HepG2 (cell line): ENCODE results near the gene RAB6A. TPM values are rescaled to one million over a fixed set of nuclear protein-coding genes. Genes with fewer than 3 reads are reported as not detected.
A peak's percentile ranks its signal among the peaks of the same experiment; 100 is the strongest.

Experiments used
- EZH2 ChIP-seq: conservative IDR thresholded peaks from 2 replicates; pipeline ENCODE4 v1.6.1; 2012; ENCODE audit warnings: mild to moderate bottlenecking, low read depth, low read length, moderate library complexity
- FOXJ3 ChIP-seq: sonication (generic); formaldehyde crosslinking; IDR thresholded peaks from 2 replicates; pipeline ENCODE4 v1.4.0; 2020; ENCODE audit warnings: missing genetic modification reagents, mild to moderate bottlenecking, borderline replicate concordance
- MIER2 ChIP-seq: IDR thresholded peaks from 2 replicates; pipeline ENCODE4 v1.6.1; 2016; ENCODE audit warnings: missing biosample characterization, missing genetic modification reagents
- RBAK ChIP-seq: sonication (generic); formaldehyde crosslinking; IDR thresholded peaks from 2 replicates; pipeline ENCODE4 v1.5.1; 2020; ENCODE audit warnings: mild to moderate bottlenecking, missing genetic modification reagents
- ZBTB42 ChIP-seq: sonication (generic); formaldehyde crosslinking; IDR thresholded peaks from 2 replicates; pipeline ENCODE4 v1.5.0; 2020; ENCODE audit warnings: mild to moderate bottlenecking, missing genetic modification reagents
- ZNF235 ChIP-seq: sonication (generic); formaldehyde crosslinking; IDR thresholded peaks from 2 replicates; pipeline ENCODE4 v1.8.1; 2023; ENCODE audit warnings: mild to moderate bottlenecking, missing genetic modification reagents, borderline replicate concordance
- ZNF557 ChIP-seq: sonication (generic); formaldehyde crosslinking; IDR thresholded peaks from 2 replicates; pipeline ENCODE4 v1.4.0; 2020; ENCODE audit warnings: missing genetic modification reagents
- ZNF678 ChIP-seq: sonication (generic); formaldehyde crosslinking; IDR thresholded peaks from 2 replicates; pipeline ENCODE4 v1.4.0; 2020; ENCODE audit warnings: mild to moderate bottlenecking, missing genetic modification reagents
- ZNF737 ChIP-seq: sonication (generic); formaldehyde crosslinking; IDR thresholded peaks from 2 replicates; pipeline ENCODE4 v1.5.0; 2020; ENCODE audit warnings: missing genetic modification reagents, mild to moderate bottlenecking, borderline replicate concordance
- ZSCAN31 ChIP-seq: sonication (generic); formaldehyde crosslinking; IDR thresholded peaks from 2 replicates; pipeline ENCODE4 v1.5.0; 2020; ENCODE audit warnings: low read depth, mild to moderate bottlenecking, missing genetic modification reagents
- polyA plus RNA-seq, 8 experiments: library from polyadenylated mRNA; depleted of rRNA in 3 of 8; stranded (reverse) in 7 of 8; unstranded in 1 of 8; fragments of >200 nt; fragmentation: Illumina TruSeq in 4 of 8; extraction: Trizol in 4 of 8; gene quantifications; 2 replicates each; pipeline versions ENCODE4 v1.2.1 to v1.2.3, GENCODE V29; 2011 to 2016; ENCODE audit warnings: low read depth in 4 of 8, missing spikeins in 1 of 8, mixed read lengths in 1 of 8; ENCODE audit not compliant: insufficient read depth in 1 of 8
- total RNA-seq, 5 experiments: library from RNA; depleted of rRNA; stranded (reverse); fragments of >200 nt; fragmentation: Illumina TruSeq; extraction: Trizol; gene quantifications; 2 replicates each; pipeline ENCODE4 v1.2.3, GENCODE V29; 2016; ENCODE audit warnings: low read depth in 1 of 5
- TF ChIP-seq, protein P1 (sequence below): sonication (generic); formaldehyde crosslinking; conservative IDR thresholded peaks from 2 replicates; pipeline ENCODE4 v1.4.0; 2020; ENCODE audit warnings: mild to moderate bottlenecking, missing genetic modification reagents, moderate library complexity
- TF ChIP-seq, protein P2 (sequence below): IDR thresholded peaks from 2 replicates; pipeline ENCODE4 v1.6.1; 2016
- TF ChIP-seq, protein P3 (sequence below): sonication (generic); formaldehyde crosslinking; IDR thresholded peaks from 2 replicates; pipeline ENCODE4 v1.4.0; 2020; ENCODE audit warnings: missing genetic modification reagents, mild to moderate bottlenecking, borderline replicate concordance
- TF ChIP-seq, protein P4 (sequence below): sonication (generic); formaldehyde crosslinking; IDR thresholded peaks from 2 replicates; pipeline ENCODE4 v1.4.0; 2020; ENCODE audit warnings: missing genetic modification reagents
- TF ChIP-seq, protein P5 (sequence below): sonication (generic); formaldehyde crosslinking; IDR thresholded peaks from 2 replicates; pipeline ENCODE4 v1.8.1; 2023; ENCODE audit warnings: missing genetic modification reagents, inconsistent platforms, borderline replicate concordance
- TF ChIP-seq, protein P6 (sequence below): sonication (generic); formaldehyde crosslinking; IDR thresholded peaks from 2 replicates; pipeline ENCODE4 v1.4.0; 2020; ENCODE audit warnings: missing genetic modification reagents
- TF ChIP-seq, protein P7 (sequence below): sonication (generic); formaldehyde crosslinking; IDR thresholded peaks from 2 replicates; pipeline ENCODE4 v1.4.0; 2020; ENCODE audit warnings: mild to moderate bottlenecking, missing genetic modification reagents

The RAB6A gene
- total and polyA plus RNA-seq, 2 of the 13 experiments (the other 11 are each of a cell fraction or from before 2014, with no cell fraction given): 74.3 to 121 TPM

DNA sequence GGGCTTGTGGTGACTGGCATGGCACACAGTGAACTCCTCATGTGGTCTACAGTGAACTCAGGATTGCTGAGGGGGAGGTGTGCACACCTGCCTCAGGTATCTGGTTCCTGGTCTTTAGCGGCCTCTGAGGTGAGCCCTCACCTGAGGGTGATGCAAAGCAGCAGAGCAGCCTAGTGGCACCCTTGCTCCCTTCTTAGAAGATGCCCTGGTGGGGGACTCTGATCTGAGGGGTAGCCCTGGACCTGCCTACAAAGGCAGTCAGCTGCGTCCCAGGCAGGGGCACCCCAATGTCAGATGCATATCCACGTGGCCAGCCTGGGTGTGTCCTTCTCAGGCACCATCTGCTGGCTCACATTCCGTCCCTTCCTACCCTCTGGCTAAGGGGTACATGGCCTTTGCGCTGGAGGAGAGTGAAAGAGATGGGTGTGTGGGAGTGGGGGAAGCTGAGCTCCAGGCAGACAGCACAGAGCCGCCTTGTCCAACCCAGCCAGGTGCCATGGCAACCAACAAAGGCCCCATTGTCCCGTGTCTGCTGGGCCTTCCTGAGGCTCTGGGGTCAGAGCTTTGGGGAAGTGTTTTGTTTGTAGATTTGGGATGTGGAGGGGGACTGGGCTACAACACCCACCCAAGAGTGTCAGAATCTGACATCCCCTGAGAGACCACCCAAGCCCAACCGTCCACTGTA lies 108.7 kb downstream of the RAB6A start (continued):
- TF ChIP-seq ZSCAN31 (CRISPR knock-in tag) (0 out of 2 replicates have a peak, but pooled peaks have one; percentile 48), ZNF557 (no peak), ZBTB42 (CRISPR knock-in tag) (no peak), MIER2 (CRISPR knock-in tag) (no peak), RBAK (CRISPR knock-in tag) (no peak), FOXJ3 (CRISPR knock-in tag) (no peak), ZNF678 (CRISPR knock-in tag) (no peak), ZNF737 (CRISPR knock-in tag) (no peak), EZH2 (no peak), ZNF235 (CRISPR knock-in tag) (no peak)
- TF ChIP-seq, protein P1, sequence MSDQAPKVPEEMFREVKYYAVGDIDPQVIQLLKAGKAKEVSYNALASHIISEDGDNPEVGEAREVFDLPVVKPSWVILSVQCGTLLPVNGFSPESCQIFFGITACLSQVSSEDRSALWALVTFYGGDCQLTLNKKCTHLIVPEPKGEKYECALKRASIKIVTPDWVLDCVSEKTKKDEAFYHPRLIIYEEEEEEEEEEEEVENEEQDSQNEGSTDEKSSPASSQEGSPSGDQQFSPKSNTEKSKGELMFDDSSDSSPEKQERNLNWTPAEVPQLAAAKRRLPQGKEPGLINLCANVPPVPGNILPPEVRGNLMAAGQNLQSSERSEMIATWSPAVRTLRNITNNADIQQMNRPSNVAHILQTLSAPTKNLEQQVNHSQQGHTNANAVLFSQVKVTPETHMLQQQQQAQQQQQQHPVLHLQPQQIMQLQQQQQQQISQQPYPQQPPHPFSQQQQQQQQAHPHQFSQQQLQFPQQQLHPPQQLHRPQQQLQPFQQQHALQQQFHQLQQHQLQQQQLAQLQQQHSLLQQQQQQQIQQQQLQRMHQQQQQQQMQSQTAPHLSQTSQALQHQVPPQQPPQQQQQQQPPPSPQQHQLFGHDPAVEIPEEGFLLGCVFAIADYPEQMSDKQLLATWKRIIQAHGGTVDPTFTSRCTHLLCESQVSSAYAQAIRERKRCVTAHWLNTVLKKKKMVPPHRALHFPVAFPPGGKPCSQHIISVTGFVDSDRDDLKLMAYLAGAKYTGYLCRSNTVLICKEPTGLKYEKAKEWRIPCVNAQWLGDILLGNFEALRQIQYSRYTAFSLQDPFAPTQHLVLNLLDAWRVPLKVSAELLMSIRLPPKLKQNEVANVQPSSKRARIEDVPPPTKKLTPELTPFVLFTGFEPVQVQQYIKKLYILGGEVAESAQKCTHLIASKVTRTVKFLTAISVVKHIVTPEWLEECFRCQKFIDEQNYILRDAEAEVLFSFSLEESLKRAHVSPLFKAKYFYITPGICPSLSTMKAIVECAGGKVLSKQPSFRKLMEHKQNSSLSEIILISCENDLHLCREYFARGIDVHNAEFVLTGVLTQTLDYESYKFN: peak; percentile 95
- TF ChIP-seq, protein P2, sequence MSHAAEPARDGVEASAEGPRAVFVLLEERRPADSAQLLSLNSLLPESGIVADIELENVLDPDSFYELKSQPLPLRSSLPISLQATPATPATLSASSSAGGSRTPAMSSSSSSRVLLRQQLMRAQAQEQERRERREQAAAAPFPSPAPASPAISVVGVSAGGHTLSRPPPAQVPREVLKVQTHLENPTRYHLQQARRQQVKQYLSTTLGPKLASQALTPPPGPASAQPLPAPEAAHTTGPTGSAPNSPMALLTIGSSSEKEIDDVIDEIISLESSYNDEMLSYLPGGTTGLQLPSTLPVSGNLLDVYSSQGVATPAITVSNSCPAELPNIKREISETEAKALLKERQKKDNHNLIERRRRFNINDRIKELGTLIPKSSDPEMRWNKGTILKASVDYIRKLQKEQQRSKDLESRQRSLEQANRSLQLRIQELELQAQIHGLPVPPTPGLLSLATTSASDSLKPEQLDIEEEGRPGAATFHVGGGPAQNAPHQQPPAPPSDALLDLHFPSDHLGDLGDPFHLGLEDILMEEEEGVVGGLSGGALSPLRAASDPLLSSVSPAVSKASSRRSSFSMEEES (CRISPR knock-in tag): no peak
- TF ChIP-seq, protein P3, sequence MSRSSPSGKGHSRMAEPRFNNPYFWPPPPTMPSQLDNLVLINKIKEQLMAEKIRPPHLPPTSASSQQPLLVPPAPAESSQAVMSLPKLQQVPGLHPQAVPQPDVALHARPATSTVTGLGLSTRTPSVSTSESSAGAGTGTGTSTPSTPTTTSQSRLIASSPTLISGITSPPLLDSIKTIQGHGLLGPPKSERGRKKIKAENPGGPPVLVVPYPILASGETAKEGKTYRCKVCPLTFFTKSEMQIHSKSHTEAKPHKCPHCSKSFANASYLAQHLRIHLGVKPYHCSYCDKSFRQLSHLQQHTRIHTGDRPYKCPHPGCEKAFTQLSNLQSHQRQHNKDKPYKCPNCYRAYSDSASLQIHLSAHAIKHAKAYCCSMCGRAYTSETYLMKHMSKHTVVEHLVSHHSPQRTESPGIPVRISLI: no peak
- TF ChIP-seq, protein P4, sequence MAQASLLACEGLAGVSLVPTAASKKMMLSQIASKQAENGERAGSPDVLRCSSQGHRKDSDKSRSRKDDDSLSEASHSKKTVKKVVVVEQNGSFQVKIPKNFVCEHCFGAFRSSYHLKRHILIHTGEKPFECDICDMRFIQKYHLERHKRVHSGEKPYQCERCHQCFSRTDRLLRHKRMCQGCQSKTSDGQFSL (CRISPR knock-in tag): peak; percentile 39; the same call in 1 of the 2 replicates
- TF ChIP-seq, protein P5, sequence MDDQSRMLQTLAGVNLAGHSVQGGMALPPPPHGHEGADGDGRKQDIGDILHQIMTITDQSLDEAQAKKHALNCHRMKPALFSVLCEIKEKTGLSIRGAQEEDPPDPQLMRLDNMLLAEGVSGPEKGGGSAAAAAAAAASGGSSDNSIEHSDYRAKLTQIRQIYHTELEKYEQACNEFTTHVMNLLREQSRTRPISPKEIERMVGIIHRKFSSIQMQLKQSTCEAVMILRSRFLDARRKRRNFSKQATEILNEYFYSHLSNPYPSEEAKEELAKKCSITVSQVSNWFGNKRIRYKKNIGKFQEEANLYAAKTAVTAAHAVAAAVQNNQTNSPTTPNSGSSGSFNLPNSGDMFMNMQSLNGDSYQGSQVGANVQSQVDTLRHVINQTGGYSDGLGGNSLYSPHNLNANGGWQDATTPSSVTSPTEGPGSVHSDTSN (CRISPR knock-in tag): no peak
- TF ChIP-seq, protein P6, sequence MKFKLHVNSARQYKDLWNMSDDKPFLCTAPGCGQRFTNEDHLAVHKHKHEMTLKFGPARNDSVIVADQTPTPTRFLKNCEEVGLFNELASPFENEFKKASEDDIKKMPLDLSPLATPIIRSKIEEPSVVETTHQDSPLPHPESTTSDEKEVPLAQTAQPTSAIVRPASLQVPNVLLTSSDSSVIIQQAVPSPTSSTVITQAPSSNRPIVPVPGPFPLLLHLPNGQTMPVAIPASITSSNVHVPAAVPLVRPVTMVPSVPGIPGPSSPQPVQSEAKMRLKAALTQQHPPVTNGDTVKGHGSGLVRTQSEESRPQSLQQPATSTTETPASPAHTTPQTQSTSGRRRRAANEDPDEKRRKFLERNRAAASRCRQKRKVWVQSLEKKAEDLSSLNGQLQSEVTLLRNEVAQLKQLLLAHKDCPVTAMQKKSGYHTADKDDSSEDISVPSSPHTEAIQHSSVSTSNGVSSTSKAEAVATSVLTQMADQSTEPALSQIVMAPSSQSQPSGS (CRISPR knock-in tag): no peak
- TF ChIP-seq, protein P7, sequence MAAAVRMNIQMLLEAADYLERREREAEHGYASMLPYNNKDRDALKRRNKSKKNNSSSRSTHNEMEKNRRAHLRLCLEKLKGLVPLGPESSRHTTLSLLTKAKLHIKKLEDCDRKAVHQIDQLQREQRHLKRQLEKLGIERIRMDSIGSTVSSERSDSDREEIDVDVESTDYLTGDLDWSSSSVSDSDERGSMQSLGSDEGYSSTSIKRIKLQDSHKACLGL (CRISPR knock-in tag): no peak
